Esophagus muscularis mucosa (tissue), 3 donors: ENCODE measurements around the gene EVI5L.

Experiments used
- CTCF ChIP-seq, 3 experiments: fragments of 200-600 bp in 2 of 3; fragments of 450-650 bp in 1 of 3; sonication (generic) in 2 of 3; IDR thresholded peaks; one replicate each; pipeline ENCODE4 v1.5.1; 2017 to 2019; ENCODE audit warnings: antibody characterized with exemption in 3 of 3, mild to moderate bottlenecking in 2 of 3, moderate library complexity in 1 of 3
- POLR2AphosphoS5 ChIP-seq, 2 donors: sonication (generic); formaldehyde crosslinking; IDR thresholded peaks; one replicate each; pipeline ENCODE4 v1.6.1; 2017; ENCODE audit warnings: antibody characterized with exemption in 2 of 2

DNA sequence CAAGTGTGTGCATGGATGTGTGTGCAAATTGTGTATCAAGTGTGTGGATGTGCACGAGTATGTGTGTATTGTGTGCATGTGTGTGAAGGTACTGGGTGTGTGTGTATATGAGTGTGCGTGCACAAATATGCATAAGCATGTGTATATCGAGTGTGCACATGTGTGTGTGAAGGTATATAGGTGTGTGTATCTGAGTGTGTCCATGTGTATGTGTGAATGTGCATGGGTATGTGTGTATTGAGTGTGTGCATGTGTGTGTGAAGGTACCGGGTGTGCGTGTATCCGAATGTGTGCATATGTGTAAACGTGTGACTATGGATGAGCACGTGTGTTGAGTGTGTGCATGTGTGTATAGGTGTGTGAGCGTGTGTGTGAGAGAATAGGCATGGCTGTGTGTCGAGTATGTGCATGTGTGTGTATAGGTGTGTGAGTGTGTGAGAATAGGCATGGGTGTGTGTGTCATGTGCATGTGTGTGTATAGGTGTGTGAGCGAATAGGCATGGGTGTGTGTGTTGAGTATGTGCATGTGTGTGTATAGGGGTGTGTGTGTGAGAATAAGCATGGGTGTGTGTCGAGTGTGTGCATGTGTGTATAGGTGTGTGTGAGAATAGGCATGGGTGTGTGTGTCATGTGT lies 12.8 kb downstream of the EVI5L start:
- TF ChIP-seq CTCF (IDR thresholded peaks at IDR 0.05) = no peak
- no peak for TF ChIP-seq POLR2AphosphoS5 (IDR thresholded peaks at IDR 0.05)
